ENCODE results near the gene NOC3L.

Gene NOC3L

DNA sequence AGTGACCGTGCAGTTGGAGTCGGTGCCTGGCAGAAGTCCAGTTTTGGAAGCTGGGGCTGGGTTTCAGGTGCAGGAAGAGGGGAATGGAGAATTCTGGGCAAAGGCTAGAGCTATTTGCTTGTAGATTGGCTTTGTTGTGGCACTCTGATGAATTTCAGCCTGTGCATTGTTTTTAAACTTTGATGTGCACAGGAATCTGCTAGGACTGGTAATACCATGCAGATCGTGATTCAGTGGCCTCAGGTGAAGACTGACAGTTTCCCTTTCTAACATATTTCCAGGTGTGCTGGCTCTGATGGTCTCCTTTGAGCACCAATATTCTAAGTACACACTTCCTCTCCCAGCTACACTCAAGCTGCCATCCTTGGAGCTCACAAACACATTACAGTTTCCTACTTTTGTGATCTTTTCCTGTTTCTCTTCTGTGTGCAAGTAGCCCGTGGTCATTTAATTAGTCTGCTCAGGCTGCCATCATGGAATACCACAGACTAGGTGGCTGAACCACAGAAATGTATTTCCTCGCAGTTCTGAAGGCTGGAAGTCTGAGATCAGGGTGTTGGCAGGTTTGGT lies 55.6 kb downstream of the NOC3L start:
- Histone ChIP-seq H3K4me1 (no peaks in the 10 kb centered on the region), H3K9me3 (no peaks in the 10 kb centered on the region), H3K27me3 (no peaks in the 10 kb centered on the region), H3K4me3 (ENCODE audit: low read depth, low read length) (no peak overlapping the region), H3K36me3 (no peaks in the 10 kb centered on the region)
- DNase-seq, result no peak
- no peak for TF ChIP-seq CTCF (IDR thresholded peaks at IDR 0.05; ENCODE audit: low read depth, low read length)

DNA sequence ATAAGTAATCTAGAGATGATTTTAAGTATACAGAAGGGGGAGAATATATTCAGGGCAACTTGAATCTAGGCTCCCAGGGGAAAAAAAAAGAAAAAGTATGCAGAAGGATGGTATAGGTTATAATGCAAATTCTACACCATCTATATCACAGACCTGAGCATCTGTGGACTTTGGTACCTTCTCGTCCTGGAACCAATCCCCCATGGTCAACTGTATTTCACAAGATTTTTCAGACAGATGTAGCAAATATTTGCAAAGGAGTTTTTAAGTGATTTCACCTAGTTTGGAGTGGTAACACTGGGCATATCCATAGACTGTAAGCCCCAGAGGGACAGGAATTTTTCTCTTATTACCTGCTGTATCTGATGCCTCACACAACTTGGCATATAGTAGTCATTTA lies 58.8 kb downstream of the NOC3L start:
- Histone ChIP-seq H3K27me3 (no peaks in the 10 kb centered on the region), H3K9me3 (no peaks in the 10 kb centered on the region), H3K4me3 (ENCODE audit: low read depth, low read length) (no peak overlapping the region), H3K4me1 (no peaks in the 10 kb centered on the region), H3K36me3 (no peaks in the 10 kb centered on the region)
- no peak for DNase-seq
- no peak for TF ChIP-seq CTCF (IDR thresholded peaks at IDR 0.05; ENCODE audit: low read depth, low read length)

DNA sequence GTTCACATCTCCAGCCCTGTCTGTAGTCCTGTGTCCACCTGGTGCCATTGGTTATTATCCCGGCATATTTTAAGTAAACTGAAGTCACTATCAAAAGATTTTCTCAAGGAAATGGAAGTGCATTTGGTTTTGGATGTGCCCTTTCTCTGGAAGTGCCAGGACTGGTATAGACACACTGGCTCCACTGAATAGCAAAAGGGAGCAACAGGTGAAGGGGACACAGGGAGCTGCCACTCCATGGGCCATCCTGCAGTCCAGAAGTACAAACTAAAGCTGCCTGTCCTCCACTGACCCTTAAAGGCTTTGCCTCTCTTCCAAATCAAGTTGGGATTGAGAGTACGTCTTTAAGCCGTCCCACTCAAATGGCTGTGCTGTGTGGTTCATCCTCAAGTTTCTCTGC lies 62.7 kb downstream of the NOC3L start:
- H3K36me3 ChIP-seq, result no peaks in the 10 kb centered on the region
- TF ChIP-seq CTCF (IDR thresholded peaks at IDR 0.05; ENCODE audit: low read depth, low read length), result no peak
- H3K4me3 ChIP-seq (ENCODE audit: low read depth, low read length), result no peak overlapping the region
- no peaks in the 10 kb centered on the region for H3K9me3 ChIP-seq
- no peak for DNase-seq
- H3K4me1 ChIP-seq, result no peaks in the 10 kb centered on the region
- H3K27me3 ChIP-seq, result no peaks in the 10 kb centered on the region

GRCh38 chr10:94299417-94299816 lies 63.3 kb downstream of the NOC3L start:
- H3K27me3 ChIP-seq, result no peaks in the 10 kb centered on the region
- TF ChIP-seq CTCF (IDR thresholded peaks at IDR 0.05; ENCODE audit: low read depth, low read length), result no peak
- no peaks in the 10 kb centered on the region for H3K36me3 ChIP-seq
- no peak overlapping the region for H3K4me3 ChIP-seq (ENCODE audit: low read depth, low read length)
- DNase-seq, result no peak
- no peaks in the 10 kb centered on the region for H3K9me3 ChIP-seq
- no peaks in the 10 kb centered on the region for H3K4me1 ChIP-seq

DNA sequence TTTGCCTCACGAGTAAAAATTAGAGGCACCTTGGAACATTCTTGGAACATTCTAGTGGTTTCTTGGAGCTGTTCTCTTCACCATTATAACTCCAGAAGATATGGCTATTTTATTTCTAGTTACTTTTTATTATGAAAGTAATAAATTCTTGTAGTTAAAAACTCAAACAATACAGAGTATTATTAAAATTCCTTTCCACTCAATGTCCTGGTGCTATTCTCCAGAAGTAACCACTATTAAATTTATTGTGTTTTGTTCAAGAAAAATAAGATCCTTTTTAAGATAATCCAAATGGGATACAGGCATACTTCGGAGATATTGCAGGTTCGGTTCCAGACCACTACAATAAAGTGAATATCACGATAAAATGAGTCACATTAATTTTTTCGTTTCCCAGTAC lies 68.6 kb downstream of the NOC3L start:
- no peak overlapping the region for H3K4me3 ChIP-seq (ENCODE audit: low read depth, low read length)
- no peak for TF ChIP-seq CTCF (IDR thresholded peaks at IDR 0.05; ENCODE audit: low read depth, low read length)

GRCh38 chr10:94293354-94293753 lies 69.4 kb downstream of the NOC3L start:
- H3K4me3 ChIP-seq (ENCODE audit: low read depth, low read length), result no peak overlapping the region
- H3K27me3 ChIP-seq, result no peaks in the 10 kb centered on the region
- no peak for DNase-seq
- H3K4me1 ChIP-seq, result no peaks in the 10 kb centered on the region
- no peaks in the 10 kb centered on the region for H3K9me3 ChIP-seq
- no peak for TF ChIP-seq CTCF (IDR thresholded peaks at IDR 0.05; ENCODE audit: low read depth, low read length)
- H3K36me3 ChIP-seq, result no peaks in the 10 kb centered on the region

More for the DNA sequence above, 68.6 kb downstream of the NOC3L start:
- Histone ChIP-seq H3K9me3 (no peaks in the 10 kb centered on the region), H3K27me3 (no peaks in the 10 kb centered on the region), H3K4me1 (no peaks in the 10 kb centered on the region), H3K36me3 (no peaks in the 10 kb centered on the region)
- DNase-seq, result no peak

Data from BE2C (cell line).